HEK293 (cell line): ENCODE results near the gene GYPC.

Experiments used
- CTCF ChIA-PET: fragments of 350-600 bp; formaldehyde crosslinking; extraction: SDS; loops from one replicate; lab custom pipeline; 2021; ENCODE audit warnings: antibody characterized with exemption; lab: Yijun Ruan, JAX
- POLR2A ChIA-PET: fragments of 300-600 bp; formaldehyde crosslinking; extraction: SDS; loops from one replicate; lab custom pipeline; 2020; ENCODE audit warnings: antibody characterized with exemption, inconsistent platforms; lab: Yijun Ruan, JAX
- H3K27ac ChIP-seq: fragments of 200-500 bp; sonication (Bioruptor generic); 2 replicates; pipeline ENCODE4 v1.5.1; 2014; ENCODE audit warnings: low read depth, low read length, control low read depth, inconsistent platforms; ENCODE audit errors: extremely low read depth
- H3K36me3 ChIP-seq, 2 experiments: fragments of 200-500 bp in 1 of 2; sonication (Bioruptor generic) in 1 of 2; 1 replicate in 1 of 2; 2 replicates in 1 of 2; pipeline ENCODE4 v1.5.1; 2014 to 2017; ENCODE audit warnings: inconsistent platforms in 2 of 2, low read length in 2 of 2; ENCODE audit not compliant: control insufficient read depth in 2 of 2, insufficient read depth in 1 of 2
- H3K4me1 ChIP-seq: fragments of 200-500 bp; sonication (Bioruptor generic); 2 replicates; pipeline ENCODE4 v1.5.1; 2014; ENCODE audit warnings: mild to moderate bottlenecking, low read length, inconsistent platforms; ENCODE audit not compliant: control insufficient read depth, insufficient read depth
- H3K4me3 ChIP-seq: 2 replicates; pipeline ENCODE4 v1.5.1; 2011; ENCODE audit warnings: low read depth, mild to moderate bottlenecking, control low read depth, low read length, moderate library complexity
- H3K9me3 ChIP-seq: fragments of 200-500 bp; sonication (Bioruptor generic); 2 replicates; pipeline ENCODE4 v1.5.1; 2014; ENCODE audit warnings: low read depth, low read length, inconsistent platforms; ENCODE audit not compliant: control insufficient read depth, insufficient read depth
- GFI1B ChIP-seq: fragments of 450-650 bp; formaldehyde crosslinking; IDR thresholded peaks from 2 replicates; pipeline ENCODE4 v1.5.1; 2016; ENCODE audit warnings: missing biosample characterization, missing genetic modification characterization
- GLIS1 ChIP-seq: fragments of 450-650 bp; formaldehyde crosslinking; IDR thresholded peaks from 2 replicates; pipeline ENCODE4 v1.5.1; 2016; ENCODE audit warnings: missing biosample characterization, missing genetic modification characterization
- GLIS2 ChIP-seq: fragments of 450-650 bp; formaldehyde crosslinking; IDR thresholded peaks from 2 replicates; pipeline ENCODE4 v1.5.1; 2016; ENCODE audit warnings: missing biosample characterization, missing genetic modification characterization
- HOXC10 ChIP-seq: sonication (generic); formaldehyde crosslinking; IDR thresholded peaks from 2 replicates; pipeline ENCODE4 v1.8.1; 2023; ENCODE audit warnings: mild to moderate bottlenecking, missing genetic modification reagents
- KLF7 ChIP-seq: fragments of 450-650 bp; formaldehyde crosslinking; IDR thresholded peaks from 2 replicates; pipeline ENCODE4 v1.5.1; 2016; ENCODE audit warnings: missing biosample characterization, missing genetic modification characterization, borderline replicate concordance
- KLF8 ChIP-seq: fragments of 450-650 bp; formaldehyde crosslinking; IDR thresholded peaks from 2 replicates; pipeline ENCODE4 v1.5.1; 2016; ENCODE audit warnings: missing biosample characterization, missing genetic modification characterization
- MEIS1 ChIP-seq: sonication (generic); formaldehyde crosslinking; IDR thresholded peaks from 2 replicates; pipeline ENCODE4 v1.8.1; 2022; ENCODE audit warnings: missing genetic modification reagents, mild to moderate bottlenecking, borderline replicate concordance
- MYNN ChIP-seq: fragments of 450-650 bp; formaldehyde crosslinking; IDR thresholded peaks from 2 replicates; pipeline ENCODE4 v1.5.1; 2016; ENCODE audit warnings: missing biosample characterization, missing genetic modification characterization, borderline replicate concordance
- RBAK ChIP-seq: fragments of 450-650 bp; formaldehyde crosslinking; IDR thresholded peaks from 2 replicates; pipeline ENCODE4 v1.5.1; 2016; ENCODE audit warnings: missing biosample characterization, missing genetic modification characterization
- SCRT2 ChIP-seq: fragments of 450-650 bp; formaldehyde crosslinking; IDR thresholded peaks from 2 replicates; pipeline ENCODE4 v1.5.1; 2016; ENCODE audit warnings: missing biosample characterization, missing genetic modification characterization
- SETDB1 ChIP-seq: IDR thresholded peaks from one replicate; pipeline ENCODE4 v1.6.1; 2017; ENCODE audit warnings: mild to moderate bottlenecking, low read length, moderate library complexity, mixed read lengths; ENCODE audit not compliant: insufficient read length
- ZFHX2 ChIP-seq: fragments of 450-650 bp; formaldehyde crosslinking; conservative IDR thresholded peaks from 2 replicates; pipeline ENCODE4 v1.5.1; 2016; ENCODE audit warnings: missing biosample characterization, missing genetic modification characterization
- ZNF112 ChIP-seq: fragments of 450-650 bp; formaldehyde crosslinking; IDR thresholded peaks from 2 replicates; pipeline ENCODE4 v1.5.0; 2017; ENCODE audit warnings: missing biosample characterization, missing genetic modification characterization
- ZNF114 ChIP-seq: fragments of 450-650 bp; formaldehyde crosslinking; IDR thresholded peaks from 2 replicates; pipeline ENCODE4 v1.5.0; 2017; ENCODE audit warnings: missing biosample characterization, missing genetic modification characterization
- ZNF132 ChIP-seq: fragments of 450-650 bp; formaldehyde crosslinking; IDR thresholded peaks from 2 replicates; pipeline ENCODE4 v1.5.1; 2017; ENCODE audit warnings: missing biosample characterization, missing genetic modification characterization, borderline replicate concordance
- ZNF138 ChIP-seq: fragments of 450-650 bp; formaldehyde crosslinking; IDR thresholded peaks from 2 replicates; pipeline ENCODE4 v1.5.1; 2016; ENCODE audit warnings: missing biosample characterization, missing genetic modification characterization, borderline replicate concordance
- ZNF416 ChIP-seq: fragments of 450-650 bp; formaldehyde crosslinking; IDR thresholded peaks from 2 replicates; pipeline ENCODE4 v1.5.1; 2016; ENCODE audit warnings: missing biosample characterization, missing genetic modification characterization
- ZNF473 ChIP-seq: fragments of 450-650 bp; formaldehyde crosslinking; IDR thresholded peaks from 2 replicates; pipeline ENCODE4 v1.5.1; 2017; ENCODE audit warnings: missing biosample characterization, missing genetic modification characterization
- ZNF621 ChIP-seq: fragments of 450-650 bp; formaldehyde crosslinking; IDR thresholded peaks from 2 replicates; pipeline ENCODE4 v1.5.1; 2017; ENCODE audit warnings: missing biosample characterization, missing genetic modification characterization
- ZSCAN23 ChIP-seq: fragments of 450-650 bp; formaldehyde crosslinking; IDR thresholded peaks from 2 replicates; pipeline ENCODE4 v1.5.1; 2016; ENCODE audit warnings: missing biosample characterization, missing genetic modification characterization
- TF ChIP-seq, protein P1 (sequence below): fragments of 450-650 bp; formaldehyde crosslinking; IDR thresholded peaks from 2 replicates; pipeline ENCODE4 v1.5.1; 2017; ENCODE audit warnings: missing biosample characterization, mild to moderate bottlenecking, missing genetic modification characterization, moderate library complexity
- TF ChIP-seq, protein P2 (sequence below): fragments of 450-650 bp; formaldehyde crosslinking; IDR thresholded peaks from 2 replicates; pipeline ENCODE4 v1.5.1; 2016; ENCODE audit warnings: missing biosample characterization, missing genetic modification characterization, low read depth
- TF ChIP-seq, protein P3 (sequence below): sonication (generic); formaldehyde crosslinking; IDR thresholded peaks from 2 replicates; pipeline ENCODE4 v1.8.1; 2022; ENCODE audit warnings: mild to moderate bottlenecking, moderate library complexity, missing genetic modification reagents
- TF ChIP-seq, protein P4 (sequence below): fragments of 450-650 bp; formaldehyde crosslinking; IDR thresholded peaks from 2 replicates; pipeline ENCODE4 v1.5.1; 2016; ENCODE audit warnings: missing biosample characterization, missing genetic modification characterization

Gene GYPC

DNA sequence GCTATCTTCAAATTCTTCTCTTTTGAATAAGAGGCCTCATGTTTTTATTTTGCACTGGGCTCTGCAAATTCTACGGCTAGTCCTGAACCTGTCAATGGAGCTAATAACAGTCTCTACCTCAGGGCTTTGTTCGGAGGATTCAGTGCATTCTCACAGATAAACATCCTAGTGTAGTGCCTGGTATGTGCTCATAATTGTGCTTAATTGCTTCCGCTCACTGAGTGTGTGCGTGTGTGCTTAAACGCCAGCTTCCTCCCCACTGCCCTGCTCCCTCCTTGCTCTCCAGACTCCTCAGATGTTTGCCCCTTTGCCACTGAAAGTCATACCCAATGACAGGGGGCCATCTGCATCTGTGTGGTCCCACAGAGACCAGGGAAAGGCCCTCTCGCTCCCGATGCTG lies 6.7 kb downstream of the GYPC start:
- Histone ChIP-seq H3K9me3 (no peaks in the 10 kb centered on the region), H3K27ac (no peak overlapping the region), H3K4me3 (no peak overlapping the region), H3K36me3 (no peaks in the 10 kb centered on the region), H3K4me1 (peaks cover 4% of the 10 kb centered on the region; the same call in 1 of the 2 replicates)
- CTCF ChIA-PET, result interaction anchor here (0.6 kb wide), 1 partner anchor 19 kb away, joined by 3 read pairs; no protein-coding TSS in a partner anchor
- POLR2A ChIA-PET, result no interaction called here
- TF ChIP-seq ZNF473 (no peak), ZNF114 (tag by site-specific recombination) (no peak), KLF8 (tag by site-specific recombination) (no peak)
- TF ChIP-seq, all 188 proteins: peak for 0

DNA sequence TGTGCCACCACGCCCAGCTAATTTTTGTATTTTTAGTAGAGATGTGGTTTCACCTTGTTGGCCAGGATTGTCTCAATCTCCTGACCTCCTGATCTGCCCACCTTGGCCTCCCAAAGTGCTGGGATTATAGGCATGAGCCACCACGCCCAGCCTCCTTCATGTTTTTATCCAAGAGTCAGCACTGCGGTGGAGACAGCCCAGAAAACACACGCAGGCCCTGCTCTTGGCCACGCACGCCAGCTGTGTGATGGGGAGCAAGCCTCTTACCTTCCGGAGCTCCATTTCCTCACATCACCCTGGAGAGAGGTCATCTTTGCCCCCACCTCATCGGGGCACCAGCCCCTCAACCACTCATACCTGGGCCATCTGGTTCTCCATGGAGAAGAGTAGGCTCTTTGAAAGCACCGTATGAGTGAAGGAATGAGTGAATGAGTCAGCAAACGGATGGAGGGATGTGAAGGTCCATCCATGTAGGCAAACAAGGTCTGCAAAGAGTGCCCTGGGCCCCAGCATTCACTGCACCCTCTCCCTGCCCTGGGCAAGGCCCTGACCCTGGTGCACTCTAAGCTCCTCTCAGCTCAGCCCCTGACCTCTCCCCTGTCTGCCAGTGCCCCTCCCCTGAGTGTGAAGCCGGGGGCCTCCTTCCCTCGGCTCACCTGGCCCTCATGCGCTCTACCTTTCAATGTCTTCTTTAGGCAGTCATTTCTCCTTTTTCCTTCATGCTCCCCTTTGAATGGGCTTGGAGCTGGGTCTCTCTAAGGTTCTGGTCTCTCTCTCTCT lies 7.4 kb downstream of the GYPC start:
- ChIA-PET POLR2A (no interaction called here), CTCF (interaction anchor here (0.6 kb wide), 1 partner anchor 113 kb away, joined by 4 read pairs; no protein-coding TSS in a partner anchor)
- Histone ChIP-seq H3K9me3 (no peaks in the 10 kb centered on the region), H3K27ac (no peak overlapping the region), H3K4me1 (no peaks in the 10 kb centered on the region), H3K4me3 (no peak overlapping the region), H3K36me3 (no peaks in the 10 kb centered on the region)
- TF ChIP-seq ZNF132 (tag by site-specific recombination) (no peak), KLF7 (no peak), ZNF621 (tag by site-specific recombination) (no peak), RBAK (no peak), GLIS2 (tag by site-specific recombination) (no peak)
- TF ChIP-seq, protein P1, sequence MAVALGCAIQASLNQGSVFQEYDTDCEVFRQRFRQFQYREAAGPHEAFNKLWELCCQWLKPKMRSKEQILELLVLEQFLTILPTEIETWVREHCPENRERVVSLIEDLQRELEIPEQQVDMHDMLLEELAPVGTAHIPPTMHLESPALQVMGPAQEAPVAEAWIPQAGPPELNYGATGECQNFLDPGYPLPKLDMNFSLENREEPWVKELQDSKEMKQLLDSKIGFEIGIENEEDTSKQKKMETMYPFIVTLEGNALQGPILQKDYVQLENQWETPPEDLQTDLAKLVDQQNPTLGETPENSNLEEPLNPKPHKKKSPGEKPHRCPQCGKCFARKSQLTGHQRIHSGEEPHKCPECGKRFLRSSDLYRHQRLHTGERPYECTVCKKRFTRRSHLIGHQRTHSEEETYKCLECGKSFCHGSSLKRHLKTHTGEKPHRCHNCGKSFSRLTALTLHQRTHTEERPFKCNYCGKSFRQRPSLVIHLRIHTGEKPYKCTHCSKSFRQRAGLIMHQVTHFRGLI (tag by site-specific recombination), result no peak
- TF ChIP-seq, protein P2, sequence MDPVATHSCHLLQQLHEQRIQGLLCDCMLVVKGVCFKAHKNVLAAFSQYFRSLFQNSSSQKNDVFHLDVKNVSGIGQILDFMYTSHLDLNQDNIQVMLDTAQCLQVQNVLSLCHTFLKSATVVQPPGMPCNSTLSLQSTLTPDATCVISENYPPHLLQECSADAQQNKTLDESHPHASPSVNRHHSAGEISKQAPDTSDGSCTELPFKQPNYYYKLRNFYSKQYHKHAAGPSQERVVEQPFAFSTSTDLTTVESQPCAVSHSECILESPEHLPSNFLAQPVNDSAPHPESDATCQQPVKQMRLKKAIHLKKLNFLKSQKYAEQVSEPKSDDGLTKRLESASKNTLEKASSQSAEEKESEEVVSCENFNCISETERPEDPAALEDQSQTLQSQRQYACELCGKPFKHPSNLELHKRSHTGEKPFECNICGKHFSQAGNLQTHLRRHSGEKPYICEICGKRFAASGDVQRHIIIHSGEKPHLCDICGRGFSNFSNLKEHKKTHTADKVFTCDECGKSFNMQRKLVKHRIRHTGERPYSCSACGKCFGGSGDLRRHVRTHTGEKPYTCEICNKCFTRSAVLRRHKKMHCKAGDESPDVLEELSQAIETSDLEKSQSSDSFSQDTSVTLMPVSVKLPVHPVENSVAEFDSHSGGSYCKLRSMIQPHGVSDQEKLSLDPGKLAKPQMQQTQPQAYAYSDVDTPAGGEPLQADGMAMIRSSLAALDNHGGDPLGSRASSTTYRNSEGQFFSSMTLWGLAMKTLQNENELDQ, result no peak

DNA sequence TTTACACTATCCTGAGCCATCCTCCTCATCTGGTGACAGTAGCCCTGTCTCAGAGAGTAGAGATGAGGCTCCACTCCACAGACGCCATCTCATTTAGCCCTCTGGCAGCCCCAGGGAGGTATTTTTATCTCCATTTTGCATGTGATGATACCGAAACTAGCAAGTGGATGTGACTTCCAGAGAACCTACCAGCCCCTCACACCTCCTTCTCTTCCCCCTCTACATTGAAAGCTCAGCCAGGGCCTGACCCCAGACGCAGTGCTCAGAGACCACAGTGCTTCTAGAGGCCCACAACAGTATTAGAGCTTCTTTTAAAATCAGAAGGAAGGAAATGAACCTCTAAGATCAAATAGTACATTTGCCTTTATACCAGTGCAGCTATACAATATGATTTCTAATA lies 8.3 kb downstream of the GYPC start:
- H3K4me3 ChIP-seq, result no peak overlapping the region
- TF ChIP-seq MEIS1 (CRISPR knock-in tag) (no peak), MYNN (no peak), ZNF416 (tag by site-specific recombination) (no peak), ZSCAN23 (tag by site-specific recombination) (no peak), KLF7 (no peak), GFI1B (tag by site-specific recombination) (no peak), SCRT2 (tag by site-specific recombination) (no peak), GLIS1 (tag by site-specific recombination) (no peak), HOXC10 (CRISPR knock-in tag) (no peak), SETDB1 (no peak), ZNF138 (tag by site-specific recombination) (no peak), ZNF112 (tag by site-specific recombination) (no peak), ZFHX2 (tag by site-specific recombination) (no peak), ZNF621 (tag by site-specific recombination) (no peak), ZNF132 (tag by site-specific recombination) (no peak)
- TF ChIP-seq, protein P3, sequence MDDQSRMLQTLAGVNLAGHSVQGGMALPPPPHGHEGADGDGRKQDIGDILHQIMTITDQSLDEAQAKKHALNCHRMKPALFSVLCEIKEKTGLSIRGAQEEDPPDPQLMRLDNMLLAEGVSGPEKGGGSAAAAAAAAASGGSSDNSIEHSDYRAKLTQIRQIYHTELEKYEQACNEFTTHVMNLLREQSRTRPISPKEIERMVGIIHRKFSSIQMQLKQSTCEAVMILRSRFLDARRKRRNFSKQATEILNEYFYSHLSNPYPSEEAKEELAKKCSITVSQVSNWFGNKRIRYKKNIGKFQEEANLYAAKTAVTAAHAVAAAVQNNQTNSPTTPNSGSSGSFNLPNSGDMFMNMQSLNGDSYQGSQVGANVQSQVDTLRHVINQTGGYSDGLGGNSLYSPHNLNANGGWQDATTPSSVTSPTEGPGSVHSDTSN (CRISPR knock-in tag), result no peak
- TF ChIP-seq, protein P4, sequence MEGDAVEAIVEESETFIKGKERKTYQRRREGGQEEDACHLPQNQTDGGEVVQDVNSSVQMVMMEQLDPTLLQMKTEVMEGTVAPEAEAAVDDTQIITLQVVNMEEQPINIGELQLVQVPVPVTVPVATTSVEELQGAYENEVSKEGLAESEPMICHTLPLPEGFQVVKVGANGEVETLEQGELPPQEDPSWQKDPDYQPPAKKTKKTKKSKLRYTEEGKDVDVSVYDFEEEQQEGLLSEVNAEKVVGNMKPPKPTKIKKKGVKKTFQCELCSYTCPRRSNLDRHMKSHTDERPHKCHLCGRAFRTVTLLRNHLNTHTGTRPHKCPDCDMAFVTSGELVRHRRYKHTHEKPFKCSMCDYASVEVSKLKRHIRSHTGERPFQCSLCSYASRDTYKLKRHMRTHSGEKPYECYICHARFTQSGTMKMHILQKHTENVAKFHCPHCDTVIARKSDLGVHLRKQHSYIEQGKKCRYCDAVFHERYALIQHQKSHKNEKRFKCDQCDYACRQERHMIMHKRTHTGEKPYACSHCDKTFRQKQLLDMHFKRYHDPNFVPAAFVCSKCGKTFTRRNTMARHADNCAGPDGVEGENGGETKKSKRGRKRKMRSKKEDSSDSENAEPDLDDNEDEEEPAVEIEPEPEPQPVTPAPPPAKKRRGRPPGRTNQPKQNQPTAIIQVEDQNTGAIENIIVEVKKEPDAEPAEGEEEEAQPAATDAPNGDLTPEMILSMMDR (tag by site-specific recombination), result no peak
- no peak overlapping the region for H3K27ac ChIP-seq
- ChIA-PET CTCF (interaction anchor here (0.6 kb wide), 1 partner anchor 112 kb away, joined by 4 read pairs; no protein-coding TSS in a partner anchor), POLR2A (no interaction called here)
- H3K4me1 ChIP-seq, result no peaks in the 10 kb centered on the region
- no peaks in the 10 kb centered on the region for H3K36me3 ChIP-seq
- H3K9me3 ChIP-seq, result no peaks in the 10 kb centered on the region
